ENCODE measurements around the gene DGCR2.
A peak's percentile ranks its signal among the peaks of the same experiment; 100 is the strongest.

The DGCR2 gene

GRCh38 chr22:19126309-19127273, 4.4 kb upstream of the DGCR2 start:
- DNase-seq: no peak

- DNase-seq: no peak
Observed at GRCh38 chr22:19125474-19126308, 3.5 kb upstream of the DGCR2 start.

- no peak for DNase-seq
Observed at GRCh38 chr22:19125011-19125410, 2.8 kb upstream of the DGCR2 start.

- no peak for DNase-seq
Observed at GRCh38 chr22:19124377-19124776, 2.2 kb upstream of the DGCR2 start.

GRCh38 chr22:19123936-19124335, 1.7 kb upstream of the DGCR2 start:
- no peak for DNase-seq

- no peak for DNase-seq
Observed at GRCh38 chr22:19122752-19123492, 710 bp upstream of the DGCR2 start.

- DNase-seq: peak; percentile 60
Observed at GRCh38 chr22:19121631-19122142, 525 bp downstream of the DGCR2 start.

- DNase-seq: no peak
Observed at GRCh38 chr22:19120829-19121630, 1.2 kb downstream of the DGCR2 start.

- DNase-seq: no peak
Observed at GRCh38 chr22:19119949-19120348, 2.3 kb downstream of the DGCR2 start.

GRCh38 chr22:19118329-19118880, 3.8 kb downstream of the DGCR2 start:
- no peak for DNase-seq

- DNase-seq: no peak
Observed at GRCh38 chr22:19117111-19117512, 5.1 kb downstream of the DGCR2 start.

GRCh38 chr22:19115628-19116027, 6.6 kb downstream of the DGCR2 start:
- no peak for DNase-seq

GRCh38 chr22:19114984-19115552, 7.1 kb downstream of the DGCR2 start:
- no peak for DNase-seq

- no peak for DNase-seq
Observed at GRCh38 chr22:19113429-19113828, 8.8 kb downstream of the DGCR2 start.

GRCh38 chr22:19111584-19111983, 10.6 kb downstream of the DGCR2 start:
- DNase-seq: no peak

- no peak for DNase-seq
Observed at GRCh38 chr22:19111140-19111539, 11.1 kb downstream of the DGCR2 start.

- no peak for DNase-seq
Observed at GRCh38 chr22:19110646-19111045, 11.6 kb downstream of the DGCR2 start.

- no peak for DNase-seq
Observed at GRCh38 chr22:19110064-19110458, 12.2 kb downstream of the DGCR2 start.

- DNase-seq: no peak
Observed at GRCh38 chr22:19109198-19110063, 12.8 kb downstream of the DGCR2 start.

GRCh38 chr22:19108807-19109197, 13.4 kb downstream of the DGCR2 start:
- no peak for DNase-seq
